ENCODE results near the gene NAPG.

Gene NAPG

DNA sequence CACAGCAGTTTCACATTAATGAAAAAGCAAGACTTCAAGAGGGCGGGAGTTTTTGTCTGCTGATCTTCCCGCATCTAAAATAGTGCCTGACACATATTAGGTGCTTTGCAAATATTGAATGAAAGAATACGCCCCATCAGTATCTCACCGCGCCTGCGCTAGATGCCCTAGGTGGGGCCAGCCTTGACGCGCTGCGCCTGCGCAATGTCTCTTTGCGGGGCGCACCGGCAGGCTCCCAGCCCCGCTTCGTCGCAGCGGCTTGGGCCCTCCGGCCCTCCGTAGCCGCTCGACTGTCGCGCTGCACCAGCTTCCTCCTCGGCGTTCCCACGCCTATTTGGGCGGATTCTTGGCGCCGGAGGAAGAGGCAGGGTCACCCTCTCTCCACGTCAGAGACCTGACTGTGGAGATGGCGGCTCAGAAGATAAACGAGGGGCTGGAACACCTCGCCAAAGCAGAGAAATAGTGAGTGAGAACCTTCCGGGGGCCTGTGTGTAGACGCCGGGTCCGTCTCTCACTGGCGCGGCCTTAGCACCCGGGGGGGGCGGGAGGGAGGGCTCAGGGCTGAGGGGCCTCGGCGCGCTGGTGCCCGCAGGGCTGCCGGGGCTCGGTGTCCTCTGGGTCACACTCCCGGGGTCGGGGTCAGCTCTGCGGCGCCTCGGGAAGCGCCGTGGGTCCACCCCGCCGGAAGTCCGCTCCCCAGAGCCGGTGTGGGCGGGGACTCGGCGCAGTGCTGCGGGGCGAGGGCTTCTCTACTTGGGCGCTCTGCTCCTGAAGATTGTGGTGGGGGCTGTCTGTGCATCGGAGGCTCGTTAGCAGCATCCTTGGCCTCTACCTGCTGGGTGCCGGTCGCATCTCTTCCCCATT, at the start of gene NAPG:
Gene NAPG (plus strand): TSS at position 331 of the 864 bp plus-strand sequence. CDS start 76 bp downstream, at position 407.
- ATAC-seq (replicated peaks; ENCODE audit: extremely low read depth, poor library complexity, severe bottlenecking) (peak; percentile 86), DNase-seq (ENCODE audit: low spot score in 2 of 2) (peak; percentile 76 to 83)
- Mint-ChIP-seq H3K27me3 (peaks cover 9% of the 10 kb centered on the region), H3K9me3 (no peaks in the 10 kb centered on the region), H3K4me3 (peak within 1 kb of the TSS; percentile 92), H3K4me1 (peaks cover 40% of the 10 kb centered on the region), H3K36me3 (ENCODE audit: insufficient read depth) (peaks cover 15% of the 10 kb centered on the region), H3K27ac (ENCODE audit: low read depth) (peak within 1 kb of the TSS; percentile 91)

DNA sequence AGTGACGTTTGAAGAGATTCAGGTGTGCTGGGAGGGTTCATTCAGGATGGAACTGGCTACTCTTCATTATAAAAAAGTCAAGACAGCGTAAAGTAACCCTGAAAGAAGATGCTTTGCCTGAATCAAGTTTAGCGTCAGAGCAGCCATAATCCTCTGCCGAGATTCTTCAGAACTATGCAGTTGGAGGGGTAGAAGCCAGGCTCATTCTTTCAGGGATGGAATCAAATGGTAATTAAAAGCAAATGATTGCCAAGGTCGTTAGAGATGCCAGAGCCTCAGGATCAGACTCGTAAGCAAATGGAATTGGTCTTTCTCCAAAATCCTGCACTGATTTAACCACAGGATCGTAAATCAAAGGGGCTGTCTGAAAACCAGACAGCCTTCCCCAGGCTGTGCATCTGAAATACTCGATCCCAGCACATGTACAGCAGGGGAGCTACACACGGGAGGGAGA, 49.5 kb upstream of the NAPG start:
- Mint-ChIP-seq H3K27ac (ENCODE audit: low read depth) (no peak overlapping the region), H3K4me1 (no peaks in the 10 kb centered on the region), H3K4me3 (no peak overlapping the region), H3K9me3 (no peaks in the 10 kb centered on the region), H3K36me3 (ENCODE audit: insufficient read depth) (peaks cover 2% of the 10 kb centered on the region), H3K27me3 (peaks cover 65% of the 10 kb centered on the region)
- DNase-seq (ENCODE audit: low spot score in 2 of 2) (no peak), ATAC-seq (replicated peaks; ENCODE audit: extremely low read depth, poor library complexity, severe bottlenecking) (no peak)

DNA sequence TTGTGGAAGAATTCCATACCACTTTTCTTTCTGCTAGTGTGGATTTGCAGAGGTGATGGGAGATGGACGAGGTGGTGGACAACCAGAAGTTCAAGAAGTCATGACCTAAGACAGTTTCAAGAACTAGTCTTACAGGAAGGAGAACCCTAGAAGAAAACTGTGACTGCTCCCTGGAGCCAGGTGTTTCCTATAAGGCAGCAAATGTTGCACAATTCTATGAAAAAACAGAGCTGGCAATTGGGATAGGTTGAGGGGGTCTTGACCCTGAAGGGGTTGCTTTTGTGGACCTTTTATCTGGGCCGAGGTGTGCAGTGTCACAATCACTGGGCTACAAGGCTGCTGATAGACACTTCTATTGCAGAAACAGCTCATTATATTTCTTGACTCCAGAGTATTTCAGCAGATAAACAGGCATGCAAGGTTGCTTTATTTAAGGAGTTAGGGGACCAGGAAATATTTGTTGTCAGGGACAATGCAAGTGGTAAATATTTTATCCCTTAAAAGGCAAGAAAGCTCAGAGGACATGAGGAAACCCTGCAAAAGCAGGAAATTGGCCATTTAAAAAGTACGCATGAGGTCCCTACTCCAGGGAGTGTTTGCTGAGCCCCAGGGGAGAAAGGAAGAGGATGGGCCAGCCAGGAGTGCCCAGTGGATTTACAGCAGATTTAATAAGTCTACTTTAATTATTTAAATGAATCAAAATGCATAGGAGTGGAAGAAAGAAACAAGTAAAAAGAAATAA, 48.5 kb upstream of the NAPG start:
- ATAC-seq (replicated peaks; ENCODE audit: extremely low read depth, poor library complexity, severe bottlenecking) (no peak), DNase-seq (ENCODE audit: low spot score in 2 of 2) (no peak)
- Mint-ChIP-seq H3K9me3 (no peaks in the 10 kb centered on the region), H3K27me3 (peaks cover 65% of the 10 kb centered on the region), H3K27ac (ENCODE audit: low read depth) (no peak overlapping the region), H3K36me3 (ENCODE audit: insufficient read depth) (peaks cover 2% of the 10 kb centered on the region), H3K4me3 (no peak overlapping the region), H3K4me1 (no peaks in the 10 kb centered on the region)

DNA sequence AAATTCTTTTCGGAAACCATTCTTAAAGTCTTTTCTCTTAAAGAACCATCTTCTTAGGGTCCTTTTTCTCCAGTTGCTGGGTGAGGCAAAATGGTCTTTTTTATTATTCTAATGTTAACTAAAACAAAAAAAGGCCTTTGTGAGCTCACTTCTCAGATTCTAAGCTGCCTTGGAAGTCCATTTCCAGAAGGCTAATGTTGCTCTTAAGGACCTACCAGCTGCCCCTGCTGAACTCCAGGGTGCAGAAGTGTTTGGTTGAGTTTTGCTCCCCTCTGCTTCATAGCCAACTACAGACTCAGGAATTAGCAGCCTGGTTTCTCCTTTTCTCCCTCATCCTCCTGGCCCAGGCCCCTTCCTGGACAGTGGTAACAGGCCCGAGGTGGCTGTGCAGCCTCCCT, 48.0 kb upstream of the NAPG start:
- H3K4me3 Mint-ChIP-seq, result no peak overlapping the region
- ATAC-seq (replicated peaks; ENCODE audit: extremely low read depth, poor library complexity, severe bottlenecking) (no peak), DNase-seq (ENCODE audit: low spot score in 2 of 2) (no peak)
- H3K27me3 Mint-ChIP-seq, result peaks cover 64% of the 10 kb centered on the region
- no peaks in the 10 kb centered on the region for H3K9me3 Mint-ChIP-seq
- no peaks in the 10 kb centered on the region for H3K4me1 Mint-ChIP-seq
- no peak overlapping the region for H3K27ac Mint-ChIP-seq (ENCODE audit: low read depth)
- H3K36me3 Mint-ChIP-seq (ENCODE audit: insufficient read depth), result peaks cover 2% of the 10 kb centered on the region

DNA sequence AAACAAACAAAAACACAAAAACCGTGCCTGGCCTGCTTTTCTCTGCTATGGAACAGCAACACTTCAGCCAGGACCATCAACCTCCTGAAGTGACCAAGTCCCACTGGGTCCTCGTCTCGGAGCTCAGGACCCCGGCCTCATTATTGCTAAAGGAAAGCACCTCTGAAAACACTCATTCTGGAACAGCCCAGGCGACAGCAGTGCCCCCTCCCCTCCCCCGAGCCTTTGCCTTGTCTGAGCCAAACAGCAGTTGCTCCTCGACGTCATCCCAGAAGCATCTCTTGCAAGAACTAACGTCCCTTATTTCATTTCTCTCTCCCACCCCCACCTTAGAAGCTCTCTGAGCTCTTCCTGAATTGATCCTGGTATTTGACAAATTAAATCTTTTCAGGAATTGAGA, 44.0 kb upstream of the NAPG start:
- Mint-ChIP-seq H3K9me3 (no peaks in the 10 kb centered on the region), H3K4me1 (no peaks in the 10 kb centered on the region), H3K36me3 (ENCODE audit: insufficient read depth) (no peaks in the 10 kb centered on the region), H3K27me3 (peaks cover 27% of the 10 kb centered on the region), H3K4me3 (no peak overlapping the region), H3K27ac (ENCODE audit: low read depth) (no peak overlapping the region)
- ATAC-seq (replicated peaks; ENCODE audit: extremely low read depth, poor library complexity, severe bottlenecking) (no peak), DNase-seq (ENCODE audit: low spot score in 2 of 2) (no peak)

DNA sequence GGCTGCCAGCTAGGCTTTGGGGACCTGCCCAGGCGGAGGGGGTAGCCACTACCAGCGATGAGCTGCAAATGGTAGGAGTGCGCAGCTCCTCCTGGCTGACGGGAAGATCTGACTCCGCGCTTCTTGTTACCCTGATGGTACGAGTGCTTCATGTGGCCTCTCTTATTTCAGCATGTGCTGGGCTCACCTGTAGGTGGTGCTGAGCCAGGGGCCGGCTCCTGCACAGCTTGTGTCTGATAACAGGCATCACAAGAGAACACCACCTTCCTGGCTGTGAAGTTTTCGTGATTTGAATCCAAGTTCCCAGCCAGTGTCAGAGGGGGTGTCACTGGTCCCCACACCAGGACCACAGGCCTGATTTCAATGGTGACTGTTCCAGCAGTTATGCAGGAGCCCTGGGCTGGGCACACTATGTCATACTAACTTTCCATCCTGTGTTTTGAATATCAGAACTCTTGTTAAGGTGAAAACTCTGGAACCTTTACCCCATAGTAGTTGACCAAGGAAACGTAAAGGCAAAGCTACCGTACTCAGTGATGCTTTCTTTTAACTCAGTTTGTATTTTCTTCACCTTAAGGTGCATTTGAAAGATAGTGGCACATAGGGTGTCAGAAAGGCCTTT, 43.4 kb upstream of the NAPG start:
- Mint-ChIP-seq H3K9me3 (no peaks in the 10 kb centered on the region), H3K36me3 (ENCODE audit: insufficient read depth) (no peaks in the 10 kb centered on the region), H3K4me1 (no peaks in the 10 kb centered on the region), H3K27ac (ENCODE audit: low read depth) (no peak overlapping the region), H3K27me3 (peaks cover 21% of the 10 kb centered on the region), H3K4me3 (no peak overlapping the region)
- ATAC-seq (replicated peaks; ENCODE audit: extremely low read depth, poor library complexity, severe bottlenecking) (no peak), DNase-seq (ENCODE audit: low spot score in 2 of 2) (no peak)

DNA sequence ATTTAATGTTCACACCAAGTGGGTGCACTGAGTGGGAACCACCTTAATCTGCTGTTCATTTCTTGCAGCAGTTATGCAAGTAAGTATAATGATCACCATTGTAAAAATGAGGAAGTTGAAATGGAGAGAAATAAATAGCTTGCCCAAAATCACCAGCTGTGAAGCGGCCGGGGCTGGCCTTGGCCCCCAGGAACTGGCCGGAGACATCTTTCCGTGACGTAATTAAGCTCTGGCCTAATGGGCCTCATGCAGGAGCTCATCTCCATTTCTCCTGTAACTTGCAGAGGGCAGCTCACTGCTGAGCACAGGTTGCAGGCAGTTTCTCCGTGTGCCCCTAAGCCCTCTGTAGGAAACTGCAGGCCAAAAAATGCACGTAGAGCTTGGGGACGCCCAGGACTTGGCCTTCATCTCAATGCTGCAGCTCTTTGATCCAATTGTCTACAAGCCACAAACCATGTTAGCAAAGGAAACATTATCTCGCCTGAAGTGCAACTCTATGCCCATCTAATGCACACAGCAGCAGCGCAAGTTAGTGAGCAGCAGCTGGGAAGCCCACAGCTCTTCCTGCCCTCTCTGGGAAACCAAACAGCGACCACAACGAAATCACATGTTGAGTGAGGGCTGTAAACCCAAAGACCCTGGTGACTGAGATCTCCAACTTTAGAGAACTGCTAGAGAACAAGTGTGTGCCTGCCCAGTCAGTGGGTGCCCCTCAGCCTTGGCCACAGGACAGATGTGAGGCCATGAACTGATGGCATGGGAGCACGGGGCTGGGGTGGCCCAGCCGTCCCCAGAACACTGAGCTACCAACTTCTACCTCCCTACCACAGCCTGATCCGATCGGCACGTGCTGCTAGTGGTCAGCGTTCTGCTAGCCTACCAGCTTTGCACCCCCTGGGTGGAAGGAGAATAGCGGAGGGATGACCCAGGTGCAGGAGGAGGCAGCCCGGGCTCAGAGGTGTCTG, 42.6 kb upstream of the NAPG start:
- DNase-seq (ENCODE audit: low spot score in 2 of 2) (no peak), ATAC-seq (replicated peaks; ENCODE audit: extremely low read depth, poor library complexity, severe bottlenecking) (no peak)
- no peaks in the 10 kb centered on the region for H3K36me3 Mint-ChIP-seq (ENCODE audit: insufficient read depth)
- no peak overlapping the region for H3K27ac Mint-ChIP-seq (ENCODE audit: low read depth)
- H3K4me1 Mint-ChIP-seq, result no peaks in the 10 kb centered on the region
- H3K4me3 Mint-ChIP-seq, result no peak overlapping the region
- H3K27me3 Mint-ChIP-seq, result peaks cover 13% of the 10 kb centered on the region
- no peaks in the 10 kb centered on the region for H3K9me3 Mint-ChIP-seq

DNA sequence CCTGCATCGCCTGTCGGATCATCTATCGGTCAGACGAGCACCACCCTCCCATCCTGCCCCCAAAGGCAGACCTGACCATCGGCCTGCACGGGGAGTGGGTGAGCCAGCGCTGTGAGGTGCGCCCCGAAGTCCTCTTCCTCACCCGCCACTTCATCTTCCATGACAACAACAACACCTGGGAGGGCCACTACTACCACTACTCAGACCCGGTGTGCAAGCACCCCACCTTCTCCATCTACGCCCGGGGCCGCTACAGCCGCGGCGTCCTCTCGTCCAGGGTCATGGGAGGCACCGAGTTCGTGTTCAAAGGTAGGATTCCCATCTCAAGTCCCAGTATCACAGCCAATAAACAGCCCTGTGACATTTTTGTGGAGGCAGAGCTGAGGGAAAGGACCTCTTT, 40.4 kb upstream of the NAPG start:
- H3K36me3 Mint-ChIP-seq (ENCODE audit: insufficient read depth), result no peaks in the 10 kb centered on the region
- no peak for ATAC-seq (replicated peaks; ENCODE audit: extremely low read depth, poor library complexity, severe bottlenecking)
- H3K4me1 Mint-ChIP-seq, result peaks cover 5% of the 10 kb centered on the region
- no peak overlapping the region for H3K4me3 Mint-ChIP-seq
- no peak for DNase-seq (ENCODE audit: low spot score in 2 of 2)
- H3K9me3 Mint-ChIP-seq, result no peaks in the 10 kb centered on the region
- H3K27ac Mint-ChIP-seq (ENCODE audit: low read depth), result no peak overlapping the region
- no peaks in the 10 kb centered on the region for H3K27me3 Mint-ChIP-seq

DNA sequence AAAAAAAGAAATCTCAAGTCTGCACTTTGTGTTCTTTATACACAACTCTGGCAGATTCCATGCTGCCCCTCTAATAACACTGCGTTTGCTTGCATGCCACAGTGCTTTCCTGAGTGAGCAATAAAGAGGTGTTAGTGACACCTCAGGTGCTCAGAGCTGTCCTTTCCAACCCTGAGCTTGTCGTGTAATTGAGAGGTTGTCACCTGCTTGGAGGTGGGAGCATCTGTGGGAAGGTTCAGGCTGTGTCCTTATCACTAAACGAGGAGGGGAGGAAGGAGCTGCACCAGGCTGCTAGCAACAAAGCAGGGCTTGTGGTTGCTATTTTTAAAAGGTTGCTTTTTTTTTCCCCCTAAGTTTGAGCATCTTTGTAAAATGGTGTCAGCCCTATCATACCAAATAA, 39.5 kb upstream of the NAPG start:
- no peaks in the 10 kb centered on the region for H3K27me3 Mint-ChIP-seq
- peaks cover 2% of the 10 kb centered on the region for H3K36me3 Mint-ChIP-seq (ENCODE audit: insufficient read depth)
- DNase-seq (ENCODE audit: low spot score in 2 of 2) (no peak), ATAC-seq (replicated peaks; ENCODE audit: extremely low read depth, poor library complexity, severe bottlenecking) (no peak)
- no peaks in the 10 kb centered on the region for H3K9me3 Mint-ChIP-seq
- H3K4me1 Mint-ChIP-seq, result peaks cover 10% of the 10 kb centered on the region
- no peak overlapping the region for H3K27ac Mint-ChIP-seq (ENCODE audit: low read depth)
- H3K4me3 Mint-ChIP-seq, result no peak overlapping the region

DNA sequence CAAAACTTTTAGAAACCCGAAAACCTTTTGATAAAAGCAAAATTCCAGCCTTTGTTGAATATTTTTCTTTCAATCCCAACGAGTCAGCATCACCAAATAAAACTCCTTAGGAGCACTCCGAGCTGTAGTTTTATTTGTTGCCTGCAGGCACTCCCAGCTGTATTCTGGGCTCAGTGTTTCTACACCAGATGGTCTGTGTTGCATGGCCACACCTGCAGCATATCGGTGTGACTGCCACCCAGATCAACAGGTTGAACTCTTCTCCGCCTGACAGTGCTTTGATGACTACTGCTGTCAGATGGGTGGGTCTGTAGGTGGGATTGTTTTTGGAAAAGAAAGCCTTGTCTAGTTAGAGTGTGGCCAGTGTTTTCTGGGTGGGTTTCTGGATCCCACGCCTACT, 38.7 kb upstream of the NAPG start:
- Mint-ChIP-seq H3K36me3 (ENCODE audit: insufficient read depth) (peaks cover 2% of the 10 kb centered on the region), H3K4me3 (no peak overlapping the region), H3K9me3 (no peaks in the 10 kb centered on the region), H3K4me1 (peaks cover 10% of the 10 kb centered on the region), H3K27ac (ENCODE audit: low read depth) (no peak overlapping the region), H3K27me3 (no peaks in the 10 kb centered on the region)
- no peak for ATAC-seq (replicated peaks; ENCODE audit: extremely low read depth, poor library complexity, severe bottlenecking)
- no peak for DNase-seq (ENCODE audit: low spot score in 2 of 2)

DNA sequence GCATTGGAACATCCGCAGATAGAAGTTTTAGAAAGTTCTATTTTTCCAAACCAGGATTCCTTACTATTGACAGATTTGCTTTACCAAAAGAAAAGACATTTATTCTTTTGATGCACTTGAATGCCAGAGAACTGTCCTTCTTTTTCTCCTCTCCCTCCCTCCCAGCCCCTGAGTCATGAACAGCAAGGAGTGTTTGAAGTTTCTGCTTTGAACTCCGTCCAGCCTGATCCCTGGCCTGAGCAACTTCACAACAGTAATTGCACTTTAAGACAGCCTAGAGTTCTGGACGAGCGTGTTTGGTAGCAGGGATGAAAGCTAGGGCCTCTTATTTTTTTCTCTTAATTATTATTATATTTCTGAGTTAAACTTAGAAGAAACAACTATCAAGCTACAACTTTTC, 37.8 kb upstream of the NAPG start:
- no peak for DNase-seq (ENCODE audit: low spot score in 2 of 2)
- H3K4me3 Mint-ChIP-seq, result no peak overlapping the region
- H3K36me3 Mint-ChIP-seq (ENCODE audit: insufficient read depth), result peaks cover 2% of the 10 kb centered on the region
- H3K27me3 Mint-ChIP-seq, result no peaks in the 10 kb centered on the region
- no peaks in the 10 kb centered on the region for H3K9me3 Mint-ChIP-seq
- H3K27ac Mint-ChIP-seq (ENCODE audit: low read depth), result no peak overlapping the region
- H3K4me1 Mint-ChIP-seq, result peaks cover 10% of the 10 kb centered on the region
- no peak for ATAC-seq (replicated peaks; ENCODE audit: extremely low read depth, poor library complexity, severe bottlenecking)

All from central memory CD8-positive, alpha-beta T cell (primary cell).